Kidney epithelial cell (primary cell): ENCODE data around the gene URM1. TPM values are rescaled to one million over a fixed set of nuclear protein-coding genes. Genes with fewer than 3 reads are reported as not detected.

Source experiments
- DNase-seq: peaks from one replicate; pipeline ENCODE4 v3.0.0-alpha.2; 2010; ENCODE audit warnings: low read depth
- H3K27me3 ChIP-seq: 2 replicates; pipeline ENCODE4 v1.6.0; 2011; ENCODE audit warnings: low read length; ENCODE audit not compliant: control insufficient read depth, insufficient read depth
- H3K36me3 ChIP-seq: 2 replicates; pipeline ENCODE4 v1.5.1; 2011; ENCODE audit warnings: low read length; ENCODE audit not compliant: control insufficient read depth, insufficient read depth
- H3K4me3 ChIP-seq: 2 replicates; pipeline ENCODE4 v1.5.1; 2011; ENCODE audit warnings: low read depth, mild to moderate bottlenecking, control low read depth, low read length
- CTCF ChIP-seq: IDR thresholded peaks from 2 replicates; pipeline ENCODE4 v1.5.1; 2011; ENCODE audit warnings: mild to moderate bottlenecking, moderate library complexity, low read length, control low read depth, inconsistent platforms; ENCODE audit not compliant: insufficient read depth, poor library complexity, severe bottlenecking
- total RNA-seq: library from RNA; depleted of rRNA; stranded (reverse); fragments of >200 nt; gene quantifications from 2 replicates; pipeline ENCODE4 v1.2.3, GENCODE V29; 2015

Gene URM1
- total RNA-seq, 1 donor from 2014 or later = 49.9 TPM

DNA sequence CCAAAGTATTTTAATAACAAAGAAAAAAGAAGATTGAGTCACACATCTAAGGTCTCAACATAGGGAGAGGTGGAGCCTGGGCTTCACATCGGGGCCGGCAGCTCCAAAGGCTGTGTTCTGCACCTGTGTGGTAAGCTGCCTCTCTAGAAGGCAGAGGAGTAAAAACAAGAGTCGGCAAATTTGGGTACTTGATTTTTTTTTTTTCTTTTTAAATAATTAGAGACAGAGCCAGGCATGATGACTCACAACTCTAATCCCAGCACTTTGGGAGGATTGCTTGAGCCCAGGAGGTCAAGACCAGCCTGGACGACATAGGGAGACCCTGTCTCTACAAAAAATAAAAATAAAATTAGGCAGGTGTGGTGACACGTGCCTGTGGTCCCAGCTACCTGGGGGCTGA lies 4.7 kb downstream of the URM1 start:
- DNase-seq = no peak
- no peak for TF ChIP-seq CTCF
- Histone ChIP-seq H3K27me3 (no peaks in the 10 kb centered on the region), H3K4me3 (no peak overlapping the region), H3K36me3 (no peaks in the 10 kb centered on the region)

DNA sequence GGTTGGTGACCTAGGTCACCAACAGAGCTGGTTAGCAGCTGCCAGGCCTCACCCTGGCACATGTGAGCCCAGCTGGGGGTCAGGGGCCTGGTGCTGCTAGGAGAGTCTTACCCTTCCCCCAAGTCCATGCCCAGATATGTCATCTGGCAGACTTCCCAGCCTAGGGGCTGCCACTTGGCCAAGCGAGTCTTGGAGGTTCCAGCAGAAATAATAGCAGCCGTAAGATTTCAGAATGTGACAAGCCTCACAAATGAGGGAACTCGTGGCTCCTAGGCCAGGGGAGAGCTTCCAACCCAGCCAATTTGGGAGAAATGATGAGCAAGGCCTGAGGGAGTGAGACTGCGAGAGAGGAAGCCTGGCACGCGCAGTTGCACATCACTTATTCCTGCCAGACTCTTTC lies 11.1 kb downstream of the URM1 start:
- peaks cover 2% of the 10 kb centered on the region for H3K36me3 ChIP-seq
- DNase-seq = no peak
- TF ChIP-seq CTCF = no peak

DNA sequence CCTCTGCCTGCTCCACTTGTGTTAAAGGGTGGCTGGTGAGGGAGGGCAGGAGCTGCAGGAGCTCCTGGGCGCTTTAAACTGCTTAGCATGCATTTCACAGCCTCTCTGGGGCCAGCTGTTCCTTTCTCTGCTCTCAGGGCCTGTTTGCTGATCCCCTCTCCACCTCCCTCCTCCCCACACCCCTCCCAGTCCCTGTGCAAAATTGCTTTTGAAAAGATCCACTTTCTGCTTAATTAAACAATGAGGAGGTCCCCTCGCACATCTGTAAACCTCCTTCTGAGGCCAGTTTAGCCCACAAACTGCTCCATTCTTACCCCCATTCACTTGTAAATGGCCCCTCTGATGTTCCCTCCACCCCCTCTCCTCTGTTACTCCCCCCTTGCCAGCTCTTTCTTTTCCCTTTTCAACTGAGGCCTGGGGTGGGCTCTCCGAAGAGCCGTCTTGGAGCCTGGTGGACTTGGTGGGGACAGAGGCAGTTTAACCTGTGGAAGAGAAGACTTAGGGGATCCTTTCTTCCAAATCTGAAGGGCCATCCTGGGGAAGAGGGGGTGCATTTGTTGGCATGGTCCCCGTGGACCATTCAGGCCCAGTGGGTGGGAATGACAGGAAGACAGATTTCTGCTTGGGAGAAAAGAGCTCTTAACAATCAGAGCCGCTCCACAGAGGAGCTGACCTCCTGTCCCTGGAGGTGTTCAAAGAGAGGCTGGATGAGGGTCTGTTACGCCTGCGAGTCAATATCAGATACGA lies 12.0 kb downstream of the URM1 start:
- Histone ChIP-seq H3K27me3 (no peaks in the 10 kb centered on the region), H3K36me3 (peaks cover 2% of the 10 kb centered on the region), H3K4me3 (no peak overlapping the region)
- DNase-seq = no peak
- no peak for TF ChIP-seq CTCF

More for the DNA sequence above, 11.1 kb downstream of the URM1 start:
- no peaks in the 10 kb centered on the region for H3K27me3 ChIP-seq
- no peak overlapping the region for H3K4me3 ChIP-seq

DNA sequence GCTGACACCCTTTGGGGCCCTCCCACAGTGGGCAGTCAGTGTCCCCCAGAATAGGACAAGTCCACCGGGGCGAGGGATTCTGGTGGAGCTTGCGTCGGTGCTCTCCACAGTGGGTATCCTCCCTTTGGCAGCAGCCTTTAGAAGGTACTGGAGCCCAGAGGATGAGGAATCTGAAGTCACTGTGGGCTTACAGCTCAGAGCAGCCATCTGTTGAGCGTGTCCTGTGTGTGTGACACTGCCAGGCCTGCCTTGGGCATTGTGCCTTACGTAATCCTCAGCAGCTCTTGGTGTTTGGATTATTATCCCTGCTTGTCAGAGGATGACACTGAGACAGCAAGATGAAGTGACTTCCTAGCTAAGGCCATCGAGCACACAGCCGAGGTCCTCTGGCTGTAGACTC lies 12.6 kb downstream of the URM1 start:
- no peak for DNase-seq

DNA sequence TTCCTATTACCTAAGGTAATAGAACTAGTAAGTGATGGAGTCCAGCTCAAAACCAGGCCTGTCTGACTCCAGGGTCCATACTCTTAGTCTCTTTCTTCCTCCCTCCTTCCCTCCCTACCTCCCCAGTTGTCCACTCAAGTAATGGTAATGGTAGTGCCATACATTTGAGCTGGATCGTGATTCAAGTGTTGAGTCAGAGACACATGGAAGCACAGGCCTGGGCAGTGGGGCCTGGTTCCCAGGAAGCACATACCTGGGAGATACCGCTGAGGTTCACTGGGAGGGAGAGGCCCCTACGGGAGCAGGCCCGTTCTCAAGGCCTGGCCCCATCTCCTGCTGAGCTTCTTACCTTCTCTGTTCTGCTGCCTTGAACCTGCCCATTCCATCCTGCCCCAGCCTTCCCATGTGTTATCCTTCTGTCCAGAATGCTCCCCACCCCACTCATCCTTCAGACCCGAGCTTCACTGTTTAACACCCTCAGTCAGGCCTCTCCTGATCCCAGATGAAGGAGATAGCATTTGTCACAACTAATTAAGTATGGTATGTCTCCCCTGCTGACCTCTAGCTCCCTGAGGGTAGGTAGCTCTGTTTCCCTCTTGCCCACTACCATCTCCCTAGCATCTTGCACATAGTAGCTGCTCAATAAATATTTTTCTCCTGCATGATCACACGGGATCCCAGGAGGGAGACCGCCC lies 13.8 kb downstream of the URM1 start:
- TF ChIP-seq CTCF = no peak
- Histone ChIP-seq H3K36me3 (peaks cover 2% of the 10 kb centered on the region), H3K4me3 (no peak overlapping the region), H3K27me3 (no peaks in the 10 kb centered on the region)
- DNase-seq = no peak

More for the DNA sequence above, 12.6 kb downstream of the URM1 start:
- Histone ChIP-seq H3K36me3 (peaks cover 2% of the 10 kb centered on the region), H3K4me3 (no peak overlapping the region), H3K27me3 (no peaks in the 10 kb centered on the region)
- TF ChIP-seq CTCF = no peak
